SK-N-MC (cell line): ENCODE measurements around the gene OPN4.

Experiments
- DNase-seq: peaks from one replicate; pipeline ENCODE4 v3.0.0-alpha.2; 2011; ENCODE audit warnings: low read depth, low spot score
- H3K27ac ChIP-seq: fragments of 200-600 bp; sonication (generic); 2 replicates; pipeline ENCODE4 v1.5.1; 2016; ENCODE audit warnings: mixed run types
- H3K36me3 ChIP-seq: fragments of 200-600 bp; sonication (generic); 2 replicates; pipeline ENCODE4 v1.6.1; 2017; ENCODE audit warnings: antibody characterized with exemption, low read length, mixed read lengths; ENCODE audit not compliant: insufficient read depth
- H3K4me3 ChIP-seq: fragments of 200-600 bp; sonication (generic); 2 replicates; pipeline ENCODE4 v1.5.1; 2016
- H3K9ac ChIP-seq: fragments of 200-600 bp; sonication (generic); 2 replicates; pipeline ENCODE4 v1.8.0; 2017; ENCODE audit warnings: mixed run types, mixed read lengths; ENCODE audit not compliant: insufficient read length
- H3K9me3 ChIP-seq: fragments of 200-600 bp; sonication (generic); 2 replicates; pipeline ENCODE4 v1.6.1; 2017; ENCODE audit warnings: low read depth, mild to moderate bottlenecking, antibody characterized with exemption, low read length, moderate library complexity, mixed read lengths
- EZH2 ChIP-seq: fragments of 200-600 bp; sonication (generic); IDR thresholded peaks from one replicate; pipeline ENCODE4 v1.6.1; 2017; ENCODE audit warnings: antibody characterized with exemption
- FOXP2 ChIP-seq: optimal IDR thresholded peaks from 2 replicates; pipeline ENCODE3; 2011; ENCODE audit warnings: mild to moderate bottlenecking, moderate library complexity; ENCODE audit not compliant: insufficient read depth; ENCODE audit errors: extremely low read length, control extremely low read depth
- POLR2AphosphoS5 ChIP-seq: IDR thresholded peaks from 2 replicates; pipeline ENCODE4 v1.6.1; 2012; ENCODE audit warnings: mild to moderate bottlenecking, low read depth, low read length, borderline replicate concordance

Gene OPN4

GRCh38 chr10:86670876-86671275, 16.5 kb downstream of the OPN4 start:
- TF ChIP-seq POLR2AphosphoS5, result no peak
- TF ChIP-seq FOXP2, result no peak
- TF ChIP-seq EZH2, result no peak
- Histone ChIP-seq H3K36me3 (no peaks in the 10 kb centered on the region), H3K4me3 (no peak overlapping the region), H3K27ac (no peak overlapping the region), H3K9me3 (no peaks in the 10 kb centered on the region), H3K9ac (no peak overlapping the region)
- DNase-seq, result no peak

DNA sequence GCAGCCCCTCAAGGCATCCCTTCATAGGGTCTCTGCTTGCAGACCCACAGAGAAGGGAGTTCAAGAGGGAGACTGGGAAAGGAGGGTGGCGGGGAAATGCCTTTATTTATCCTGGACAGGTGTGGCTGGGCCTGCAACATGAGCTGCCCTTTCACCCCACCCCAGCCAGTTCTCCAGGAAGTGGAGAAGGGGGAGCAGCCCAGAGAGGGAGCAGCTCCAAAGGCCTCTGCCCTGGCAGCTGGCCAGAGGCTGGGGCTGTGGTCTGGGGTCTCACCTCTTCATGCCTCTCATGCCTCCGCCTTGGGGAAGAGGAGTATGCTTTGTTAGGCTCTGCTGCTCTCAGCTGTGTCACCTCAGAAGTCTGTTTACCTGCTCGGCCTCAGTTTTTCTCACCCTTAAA, 17.1 kb downstream of the OPN4 start:
- Histone ChIP-seq H3K9me3 (no peaks in the 10 kb centered on the region), H3K36me3 (no peaks in the 10 kb centered on the region), H3K27ac (no peak overlapping the region), H3K4me3 (no peak overlapping the region), H3K9ac (no peak overlapping the region)
- TF ChIP-seq EZH2 (no peak), POLR2AphosphoS5 (no peak), FOXP2 (no peak)
- no peak for DNase-seq

DNA sequence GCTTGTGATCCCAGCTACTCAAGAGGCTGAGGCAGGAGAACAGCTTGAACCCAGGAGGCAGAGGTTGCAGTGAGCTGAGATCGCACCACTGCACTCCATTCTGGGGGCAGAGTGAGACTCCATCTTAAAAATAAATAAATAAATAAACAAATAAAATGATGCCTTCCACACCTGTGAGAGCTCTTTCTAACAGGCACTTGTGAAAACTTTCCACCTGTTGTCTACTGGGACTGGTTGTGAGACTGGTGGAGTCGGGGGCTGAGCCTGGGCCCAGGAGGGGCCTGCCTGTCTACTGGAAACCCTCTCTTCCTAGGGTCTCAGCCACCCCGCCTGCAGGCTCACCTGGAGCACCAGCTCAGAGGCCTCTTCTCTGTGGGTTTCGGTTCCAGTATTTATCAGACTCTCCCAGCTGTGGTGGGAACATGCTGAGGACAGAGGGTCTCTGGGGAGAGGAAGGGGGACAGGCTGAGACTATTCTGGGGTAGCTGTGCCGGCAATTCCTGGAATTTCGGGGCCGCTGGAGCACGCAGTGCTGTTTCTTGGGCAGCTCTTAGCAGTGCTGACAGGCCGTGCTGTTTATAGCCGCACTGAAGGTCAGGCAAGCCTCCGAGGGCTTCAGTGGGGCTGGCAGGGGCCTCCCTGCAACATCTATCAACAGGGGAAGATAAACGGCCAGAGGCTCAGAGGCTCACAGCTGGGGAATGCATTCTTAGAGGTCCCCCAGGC, 17.8 kb downstream of the OPN4 start:
- H3K27ac ChIP-seq, result no peak overlapping the region
- TF ChIP-seq EZH2 (no peak), FOXP2 (no peak), POLR2AphosphoS5 (no peak)

GRCh38 chr10:86673216-86673826, 19.0 kb downstream of the OPN4 start:
- no peak overlapping the region for H3K27ac ChIP-seq
- no peak overlapping the region for H3K9ac ChIP-seq
- H3K36me3 ChIP-seq, result no peaks in the 10 kb centered on the region
- DNase-seq, result no peak
- H3K4me3 ChIP-seq, result no peak overlapping the region
- H3K9me3 ChIP-seq, result no peaks in the 10 kb centered on the region
- TF ChIP-seq POLR2AphosphoS5, result no peak
- TF ChIP-seq FOXP2, result no peak
- no peak for TF ChIP-seq EZH2

More for the DNA sequence above, 17.8 kb downstream of the OPN4 start:
- Histone ChIP-seq H3K9ac (no peak overlapping the region), H3K36me3 (no peaks in the 10 kb centered on the region), H3K9me3 (no peaks in the 10 kb centered on the region), H3K4me3 (no peak overlapping the region)
- no peak for DNase-seq

- no peak overlapping the region for H3K27ac ChIP-seq
- no peak for DNase-seq
- H3K9ac ChIP-seq, result no peak overlapping the region
- no peaks in the 10 kb centered on the region for H3K36me3 ChIP-seq
- TF ChIP-seq POLR2AphosphoS5, result no peak
- TF ChIP-seq FOXP2, result no peak
- no peak for TF ChIP-seq EZH2
- H3K4me3 ChIP-seq, result no peak overlapping the region
- no peaks in the 10 kb centered on the region for H3K9me3 ChIP-seq
Measured at GRCh38 chr10:86673827-86674581, 19.7 kb downstream of the OPN4 start.

- H3K9me3 ChIP-seq, result no peaks in the 10 kb centered on the region
- H3K4me3 ChIP-seq, result no peak overlapping the region
- no peak for DNase-seq
- no peaks in the 10 kb centered on the region for H3K36me3 ChIP-seq
- H3K27ac ChIP-seq, result no peak overlapping the region
- H3K9ac ChIP-seq, result no peak overlapping the region
- TF ChIP-seq FOXP2 (no peak), POLR2AphosphoS5 (no peak), EZH2 (no peak)
Measured at GRCh38 chr10:86674912-86675311, 20.6 kb downstream of the OPN4 start.

DNA sequence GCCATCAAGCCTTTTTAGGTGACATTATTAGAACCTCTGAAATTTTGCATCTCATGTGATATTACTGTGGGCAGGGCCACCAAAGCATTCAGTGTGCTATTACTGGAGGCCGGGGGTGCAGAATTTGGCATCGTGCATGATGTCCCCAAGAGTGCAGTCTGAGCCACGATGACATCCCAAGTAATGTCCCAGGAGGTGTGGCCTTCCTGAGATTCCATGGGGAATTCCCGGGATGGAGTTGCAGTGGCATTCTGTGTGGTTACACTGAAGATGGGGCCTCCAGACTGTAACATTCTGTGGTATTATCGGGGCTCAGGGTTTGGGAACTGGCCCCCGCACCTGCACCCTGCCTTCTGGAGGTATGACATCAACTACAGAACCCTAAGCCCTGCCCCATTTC, 23.0 kb downstream of the OPN4 start:
- DNase-seq, result no peak
- no peak for TF ChIP-seq POLR2AphosphoS5
- TF ChIP-seq FOXP2, result no peak
- TF ChIP-seq EZH2, result no peak
- Histone ChIP-seq H3K9me3 (no peaks in the 10 kb centered on the region), H3K4me3 (no peak overlapping the region), H3K36me3 (no peaks in the 10 kb centered on the region), H3K27ac (no peak overlapping the region), H3K9ac (no peak overlapping the region)

DNA sequence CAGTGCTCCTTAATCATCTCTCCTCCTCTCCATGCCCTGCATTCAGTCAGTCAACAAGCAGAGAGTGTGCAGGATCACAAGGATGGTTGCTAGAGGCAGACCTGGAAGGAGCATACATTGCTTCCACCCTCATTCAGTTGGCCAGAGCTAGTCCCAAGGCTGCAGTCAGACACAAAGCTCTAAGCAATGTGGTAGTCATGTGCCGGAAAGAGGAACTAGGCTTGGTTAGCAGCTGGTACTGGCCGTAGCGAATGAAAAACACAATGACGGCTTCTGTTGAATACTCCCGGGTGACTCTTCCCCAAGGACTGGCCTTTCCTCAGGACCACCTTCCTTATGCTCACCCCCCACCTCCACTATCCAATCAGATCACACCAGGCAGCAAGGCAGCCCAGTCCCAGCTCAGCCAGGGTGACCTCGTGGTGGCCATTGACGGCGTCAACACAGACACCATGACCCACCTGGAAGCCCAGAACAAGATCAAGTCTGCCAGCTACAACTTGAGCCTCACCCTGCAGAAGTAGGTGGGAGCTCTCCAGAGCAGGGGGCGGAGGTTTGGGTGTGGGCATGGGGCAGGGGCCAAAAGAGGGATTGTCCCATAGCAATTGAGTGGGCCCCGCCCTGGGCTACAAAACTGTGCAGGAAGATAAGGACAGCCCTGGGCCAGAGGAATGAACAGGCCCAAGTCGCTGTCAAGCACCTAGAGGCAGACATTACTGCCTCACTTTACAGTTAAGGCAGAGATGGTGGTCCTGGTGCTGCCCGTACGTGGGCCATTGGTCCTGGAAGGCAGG, 24.8 kb downstream of the OPN4 start:
- Histone ChIP-seq H3K9ac (no peak overlapping the region), H3K36me3 (no peaks in the 10 kb centered on the region), H3K27ac (no peak overlapping the region), H3K4me3 (no peak overlapping the region), H3K9me3 (no peaks in the 10 kb centered on the region)
- no peak for DNase-seq
- TF ChIP-seq EZH2 (no peak), FOXP2 (no peak), POLR2AphosphoS5 (no peak)
